HepG2 (cell line): ENCODE data around the gene TMEM134. TPM values are rescaled to one million over a fixed set of nuclear protein-coding genes. Genes with fewer than 3 reads are reported as not detected.

Experiments
- ATAC-seq: fragments of 200-7000 bp; cut with Tn5 transposase; 3 replicates; pipeline ENCODE4 v1.9.1; 2020; ENCODE audit warnings: mild to moderate bottlenecking, moderate library complexity
- BruUV-seq: library from RNA; stranded (reverse); fragments of 400-500 nt; replicated peaks from 2 replicates; lab custom pipeline; 2021; lab: Mats Ljungman, UMichigan
- CTCF ChIA-PET: fragments of 300-600 bp; formaldehyde crosslinking; extraction: SDS; loops from one replicate; lab custom pipeline; 2021; ENCODE audit warnings: low total read pairs, inconsistent platforms, low intra/inter-chr PET ratio; lab: Yijun Ruan, JAX
- POLR2A ChIA-PET: fragments of 350-600 bp; sonication (Branson Sonifier 250); formaldehyde crosslinking; loops from one replicate; lab custom pipeline; 2020; ENCODE audit warnings: antibody characterized with exemption, inconsistent platforms; lab: Yijun Ruan, JAX
- DNase-seq: peaks from one replicate; pipeline ENCODE4 v3.0.0-alpha.2; 2015; ENCODE audit warnings: low spot score
- FAIRE-seq: peaks from 3 replicates; lab custom pipeline; 2011; peaks lifted over from hg19 to GRCh38; lab: Jason Lieb, UNC
- H2AFZ ChIP-seq: one replicate; pipeline ENCODE4 v1.6.1; 2011; ENCODE audit warnings: low read length, inconsistent platforms
- H3K27ac ChIP-seq: fragments of 300-600 bp; 3 replicates; pipeline ENCODE4 v1.8.0; 2011; ENCODE audit warnings: mixed run types, mild to moderate bottlenecking, mixed read lengths, low read length, inconsistent platforms; ENCODE audit not compliant: insufficient read depth; ENCODE audit errors: extremely low read length
- H3K27me3 ChIP-seq, 2 experiments: fragments of 200-600 bp in 1 of 2; 2 replicates in 1 of 2; 3 replicates in 1 of 2; pipeline versions ENCODE4 v1.6.0 to v1.8.0; 2011; ENCODE audit warnings: low read length in 2 of 2, mild to moderate bottlenecking in 2 of 2, moderate library complexity in 2 of 2, inconsistent platforms in 1 of 2; ENCODE audit not compliant: insufficient read depth in 2 of 2, control insufficient read depth in 1 of 2
- H3K36me3 ChIP-seq, 2 experiments: fragments of 200-600 bp in 1 of 2; replicated peaks in 1 of 2; 2 replicates in 1 of 2; 3 replicates in 1 of 2; pipeline versions ENCODE4 v1.5.1 to v1.8.0; 2011; ENCODE audit warnings: low read length in 2 of 2, inconsistent platforms in 1 of 2; ENCODE audit not compliant: insufficient read depth in 2 of 2, control insufficient read depth in 1 of 2
- H3K4me1 ChIP-seq: 2 replicates; pipeline ENCODE4 v1.5.1; 2012; ENCODE audit warnings: low read length, inconsistent platforms; ENCODE audit not compliant: insufficient read depth
- H3K4me2 ChIP-seq: 2 replicates; pipeline ENCODE4 v1.6.0; 2011; ENCODE audit warnings: low read depth, low read length, inconsistent platforms
- H3K4me3 ChIP-seq, 3 experiments: fragments of 200-600 bp in 1 of 3; sonication (generic), shearing (Covaris generic) in 1 of 3; replicated peaks in 1 of 3; 2 replicates each; pipeline ENCODE4 v1.5.1; 2011 to 2016; ENCODE audit warnings: low read length in 3 of 3, inconsistent platforms in 2 of 3, low read depth in 2 of 3, mild to moderate bottlenecking in 2 of 3, control low read depth in 1 of 3, mixed read lengths in 1 of 3; ENCODE audit not compliant: insufficient read depth in 1 of 3
- H3K79me2 ChIP-seq: one replicate; pipeline ENCODE4 v1.6.1; 2011; ENCODE audit warnings: low read length, inconsistent platforms; ENCODE audit not compliant: insufficient read depth
- H3K9ac ChIP-seq: 2 replicates; pipeline ENCODE4 v1.6.0; 2011; ENCODE audit warnings: mild to moderate bottlenecking, low read depth, low read length, inconsistent platforms; ENCODE audit not compliant: insufficient read depth
- H3K9me3 ChIP-seq: 2 replicates; pipeline ENCODE4 v1.5.1; 2012; ENCODE audit warnings: mild to moderate bottlenecking, low read length
- H4K20me1 ChIP-seq: 2 replicates; pipeline ENCODE4 v1.6.0; 2011; ENCODE audit warnings: inconsistent platforms, mild to moderate bottlenecking, low read length, moderate library complexity; ENCODE audit not compliant: insufficient read depth
- DNMT1 ChIP-seq: sonication (generic); formaldehyde crosslinking; IDR thresholded peaks from 2 replicates; pipeline ENCODE4 v1.5.1; 2020; ENCODE audit warnings: mild to moderate bottlenecking, missing genetic modification reagents
- EZH2 ChIP-seq: conservative IDR thresholded peaks from 2 replicates; pipeline ENCODE4 v1.6.1; 2012; ENCODE audit warnings: mild to moderate bottlenecking, low read depth, low read length, moderate library complexity
- FOXP1 ChIP-seq, 2 experiments: fragments of 450-650 bp in 1 of 2; IDR thresholded peaks; 2 replicates each; pipeline ENCODE4 v1.6.1; 2017 to 2018; ENCODE audit warnings: antibody characterized with exemption in 1 of 2
- HNRNPK ChIP-seq: fragments of 200-400 bp; formaldehyde crosslinking; IDR thresholded peaks from 2 replicates; pipeline ENCODE4 v1.6.1; 2018; ENCODE audit warnings: low read length, low read depth, moderate library complexity, mild to moderate bottlenecking; ENCODE audit not compliant: poor library complexity, severe bottlenecking
- MED1 ChIP-seq: sonication (generic); formaldehyde crosslinking; IDR thresholded peaks from 2 replicates; pipeline ENCODE4 v1.4.0; 2020; ENCODE audit warnings: missing genetic modification reagents
- NFE2 ChIP-seq: sonication (generic); formaldehyde crosslinking; IDR thresholded peaks from 2 replicates; pipeline ENCODE4 v1.4.0; 2020; ENCODE audit warnings: missing genetic modification reagents
- PHF8 ChIP-seq: sonication (generic); formaldehyde crosslinking; IDR thresholded peaks from 2 replicates; pipeline ENCODE4 v1.5.0; 2020; ENCODE audit warnings: missing genetic modification reagents
- POLR2A ChIP-seq, 2 experiments: IDR thresholded peaks; 2 replicates each; pipeline ENCODE4 v1.6.1; 2011; ENCODE audit warnings: low read depth in 2 of 2, low read length in 2 of 2, mild to moderate bottlenecking in 1 of 2, moderate library complexity in 1 of 2; ENCODE audit not compliant: insufficient read depth in 1 of 2
- SAFB2 ChIP-seq: sonication (generic); formaldehyde crosslinking; IDR thresholded peaks from 2 replicates; pipeline ENCODE4 v1.5.1; 2020; ENCODE audit warnings: missing genetic modification reagents, low read depth, mild to moderate bottlenecking, borderline replicate concordance
- TMF1 ChIP-seq: sonication (generic); formaldehyde crosslinking; IDR thresholded peaks from 2 replicates; pipeline ENCODE4 v1.8.1; 2022; ENCODE audit warnings: low read depth, missing genetic modification reagents
- ZBTB1 ChIP-seq: sonication (generic); formaldehyde crosslinking; IDR thresholded peaks from 2 replicates; pipeline ENCODE4 v1.4.0; 2020; ENCODE audit warnings: missing genetic modification reagents, borderline replicate concordance
- ZIK1 ChIP-seq: sonication (generic); formaldehyde crosslinking; IDR thresholded peaks from 2 replicates; pipeline ENCODE4 v1.5.0; 2020; ENCODE audit warnings: mild to moderate bottlenecking, low read depth, missing genetic modification reagents, borderline replicate concordance
- ZNF224 ChIP-seq: sonication (generic); formaldehyde crosslinking; IDR thresholded peaks from 2 replicates; pipeline ENCODE4 v1.5.0; 2020; ENCODE audit warnings: mild to moderate bottlenecking, missing genetic modification reagents
- ZNF550 ChIP-seq: sonication (generic); formaldehyde crosslinking; IDR thresholded peaks from 2 replicates; pipeline ENCODE4 v1.4.0; 2020; ENCODE audit warnings: mild to moderate bottlenecking, missing genetic modification reagents, borderline replicate concordance
- ZNF562 ChIP-seq: sonication (generic); formaldehyde crosslinking; IDR thresholded peaks from 2 replicates; pipeline ENCODE4 v1.8.0; 2022; ENCODE audit warnings: missing genetic modification reagents, borderline replicate concordance
- ZNF564 ChIP-seq: sonication (generic); formaldehyde crosslinking; IDR thresholded peaks from 2 replicates; pipeline ENCODE4 v1.8.1; 2023; ENCODE audit warnings: mild to moderate bottlenecking, missing genetic modification reagents
- ZNF572 ChIP-seq: sonication (generic); formaldehyde crosslinking; IDR thresholded peaks from 2 replicates; pipeline ENCODE4 v1.5.1; 2020; ENCODE audit warnings: mild to moderate bottlenecking, missing genetic modification reagents
- ZNF670 ChIP-seq: sonication (generic); formaldehyde crosslinking; IDR thresholded peaks from 2 replicates; pipeline ENCODE4 v1.8.0; 2022; ENCODE audit warnings: mild to moderate bottlenecking, missing genetic modification reagents, borderline replicate concordance
- ZNF720 ChIP-seq: sonication (generic); formaldehyde crosslinking; IDR thresholded peaks from 2 replicates; pipeline ENCODE4 v1.4.0; 2020; ENCODE audit warnings: missing genetic modification reagents
- WGBS: methylation state at CpG from one replicate; pipeline ENCODE4 v1.1.6; 2017; ENCODE audit warnings: low lambda C conversion rate; 5-methylcytosine and 5-hydroxymethylcytosine counted together
- in situ Hi-C: cut with HindIII; loops from 2 replicates; pipeline ENCODE4 v1.10.0; 2017; ENCODE audit warnings: low pct_unique_long_range_greater_than_20kb; ENCODE audit not compliant: extremely low pct_ligation_motif_present
- intact Hi-C: fragments of 100-400 bp; cut with micrococcal nuclease; formaldehyde crosslinking; loops from one replicate; pipeline ENCODE4 v1.10.0; 2022; ENCODE audit not compliant: unreplicated experiment
- polyA plus RNA-seq, 8 experiments: library from polyadenylated mRNA; depleted of rRNA in 3 of 8; stranded (reverse) in 7 of 8; unstranded in 1 of 8; fragments of >200 nt; fragmentation: Illumina TruSeq in 4 of 8; extraction: Trizol in 4 of 8; gene quantifications; 2 replicates each; pipeline versions ENCODE4 v1.2.1 to v1.2.3, GENCODE V29; 2011 to 2016; ENCODE audit warnings: low read depth in 4 of 8, missing spikeins in 1 of 8, mixed read lengths in 1 of 8; ENCODE audit not compliant: insufficient read depth in 1 of 8
- total RNA-seq, 5 experiments: library from RNA; depleted of rRNA; stranded (reverse); fragments of >200 nt; fragmentation: Illumina TruSeq; extraction: Trizol; gene quantifications; 2 replicates each; pipeline ENCODE4 v1.2.3, GENCODE V29; 2016; ENCODE audit warnings: low read depth in 1 of 5
- TF ChIP-seq, protein P1 (sequence below): sonication (generic); formaldehyde crosslinking; IDR thresholded peaks from 2 replicates; pipeline ENCODE4 v1.8.0; 2022; ENCODE audit warnings: missing genetic modification reagents, low read depth, mild to moderate bottlenecking, borderline replicate concordance
- TF ChIP-seq, protein P2 (sequence below): sonication (generic); formaldehyde crosslinking; IDR thresholded peaks from 2 replicates; pipeline ENCODE4 v1.9.0; 2021; ENCODE audit warnings: missing genetic modification reagents, mild to moderate bottlenecking, borderline replicate concordance

The TMEM134 gene
- total and polyA plus RNA-seq, 2 of the 13 experiments (the other 11 are each of a cell fraction or from before 2014, with no cell fraction given): 6.9 to 26.9 TPM

DNA sequence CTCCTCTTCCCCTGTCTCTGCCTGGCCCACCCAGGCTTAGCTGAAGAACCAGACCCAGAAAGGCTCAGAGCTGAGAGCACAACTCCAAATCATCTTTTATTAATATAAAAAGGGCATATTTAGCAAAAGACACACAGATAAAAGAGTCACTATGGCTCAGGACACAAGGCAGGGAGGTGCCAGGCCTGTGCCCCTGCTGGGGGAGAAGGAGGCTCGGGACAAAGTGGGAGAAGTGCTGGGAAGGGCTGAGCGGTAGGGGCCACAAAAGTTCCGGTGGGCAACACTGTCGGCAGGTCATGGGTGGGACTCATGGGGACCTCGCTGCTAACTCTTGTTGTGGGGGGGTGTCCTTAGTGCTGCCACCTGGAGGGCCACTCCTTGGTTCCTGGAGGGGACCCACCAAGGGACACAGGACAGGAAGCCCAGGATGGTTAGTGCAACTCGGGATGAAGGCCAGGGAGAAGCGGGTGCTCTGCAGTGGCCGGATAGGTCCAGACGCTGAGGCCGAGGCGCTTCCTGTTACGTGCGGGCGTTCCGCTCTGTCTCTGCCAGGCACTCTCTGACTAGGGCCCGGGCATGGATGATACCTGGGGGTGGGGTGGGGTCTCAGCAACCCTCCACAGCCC lies 37.5 kb upstream of the TMEM134 start (continued):
- TF ChIP-seq, protein P1, sequence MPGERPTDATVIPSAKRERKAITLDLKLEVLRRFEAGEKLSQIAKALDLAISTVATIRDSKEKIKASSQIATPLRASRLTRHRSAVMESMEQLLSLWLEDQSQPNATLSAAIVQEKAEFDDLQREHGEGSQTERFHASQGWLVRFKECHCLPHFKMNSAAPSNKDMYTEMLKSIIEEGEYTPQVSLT (CRISPR knock-in tag): no peak
- TF ChIP-seq ZNF550 (no peak), ZNF564 (no peak), ZNF720 (CRISPR knock-in tag) (no peak)
- TF ChIP-seq, protein P2, sequence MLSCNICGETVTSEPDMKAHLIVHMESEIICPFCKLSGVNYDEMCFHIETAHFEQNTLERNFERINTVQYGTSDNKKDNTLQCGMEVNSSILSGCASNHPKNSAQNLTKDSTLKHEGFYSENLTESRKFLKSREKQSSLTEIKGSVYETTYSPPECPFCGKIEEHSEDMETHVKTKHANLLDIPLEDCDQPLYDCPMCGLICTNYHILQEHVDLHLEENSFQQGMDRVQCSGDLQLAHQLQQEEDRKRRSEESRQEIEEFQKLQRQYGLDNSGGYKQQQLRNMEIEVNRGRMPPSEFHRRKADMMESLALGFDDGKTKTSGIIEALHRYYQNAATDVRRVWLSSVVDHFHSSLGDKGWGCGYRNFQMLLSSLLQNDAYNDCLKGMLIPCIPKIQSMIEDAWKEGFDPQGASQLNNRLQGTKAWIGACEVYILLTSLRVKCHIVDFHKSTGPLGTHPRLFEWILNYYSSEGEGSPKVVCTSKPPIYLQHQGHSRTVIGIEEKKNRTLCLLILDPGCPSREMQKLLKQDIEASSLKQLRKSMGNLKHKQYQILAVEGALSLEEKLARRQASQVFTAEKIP (CRISPR knock-in tag): no peak
- TF ChIP-seq, all 625 proteins: peak for 6

DNA sequence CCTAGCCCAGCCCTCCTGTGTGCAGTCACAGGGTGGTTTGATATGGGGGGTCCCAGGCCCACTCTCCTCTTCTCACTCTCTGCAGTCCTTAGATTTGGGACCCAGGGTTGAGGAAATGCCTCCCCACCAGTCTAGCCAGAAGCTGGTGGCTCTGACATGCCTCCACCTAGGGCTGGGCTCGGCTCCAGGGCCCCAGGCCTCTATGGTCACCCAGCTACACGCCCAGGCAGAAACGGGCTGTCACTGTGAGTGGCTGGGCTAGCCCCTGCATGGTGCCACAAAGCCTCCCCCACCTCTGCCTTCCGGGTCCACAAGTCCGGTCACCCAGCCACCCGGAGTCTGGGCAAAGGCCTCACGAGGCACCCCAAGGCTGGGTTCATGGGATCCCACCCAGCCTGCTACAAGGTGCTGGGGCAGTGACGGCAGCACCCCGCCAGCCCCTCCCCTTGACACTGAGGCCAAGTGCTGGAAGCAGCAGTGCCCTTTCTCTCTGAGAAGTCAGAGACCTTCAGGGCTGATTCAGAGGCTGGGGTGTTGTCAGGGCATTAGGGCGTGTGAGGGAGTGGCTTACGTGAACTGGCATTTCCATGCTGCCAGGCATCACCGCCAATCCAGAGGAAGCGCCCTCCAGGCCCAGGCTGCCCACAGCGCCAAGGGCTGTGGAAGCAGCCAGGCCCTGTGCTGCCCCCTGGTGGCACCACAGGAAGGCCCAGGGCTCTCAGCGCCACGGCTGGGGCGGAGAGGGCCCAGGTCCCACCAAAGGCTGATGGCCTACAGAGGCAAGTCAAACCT lies 36.8 kb upstream of the TMEM134 start:
- H3K27me3 ChIP-seq: no peaks in the 10 kb centered on the region
- H3K79me2 ChIP-seq: peaks cover 10% of the 10 kb centered on the region
- ATAC-seq (peak; percentile 69), DNase-seq (peak; percentile 80), FAIRE-seq (peak; percentile 64)
- no peaks in the 10 kb centered on the region for H3K9me3 ChIP-seq
- POLR2A ChIA-PET: interaction anchor here (0.9 to 1.3 kb wide), 4 partner anchors 15 to 151 kb away, joined by 3 to 6 read pairs (median 4); partner anchors contain the start of genes AIP and PPP1CA
- WGBS: 6% methylated on average over 9 of the region's 17 CpGs
- peak overlapping the region; percentile 54 to 91 (median 82); a peak in 5 of 6 replicates for H3K4me3 ChIP-seq
- in situ Hi-C loops: loop anchor here (5.0 kb wide), 1 partner anchor 104 kb away; the partner anchor contains the start of genes PPP1CA and TBC1D10C
- intact Hi-C loops: loop anchor here (1.0 kb wide), 1 partner anchor 116 kb away; no protein-coding TSS in a partner anchor
- peak overlapping the region; percentile 95 for H3K4me2 ChIP-seq
- no TSS peak for BruUV-seq
- H3K27ac ChIP-seq: peak overlapping the region; percentile 65
- H2AFZ ChIP-seq: no peak overlapping the region
- no peaks in the 10 kb centered on the region for H4K20me1 ChIP-seq
- CTCF ChIA-PET: interaction anchor here (0.7 to 2.2 kb wide), 4 partner anchors 104 to 155 kb away, joined by 3 to 18 read pairs (median 4); partner anchors contain the start of gene PPP1CA
- H3K9ac ChIP-seq: peak overlapping the region; percentile 48
- H3K36me3 ChIP-seq: no peaks in the 10 kb centered on the region
- peaks cover 50% of the 10 kb centered on the region for H3K4me1 ChIP-seq
- TF ChIP-seq EZH2 (no peak), POLR2A (IDR thresholded peaks at IDR 0.05; ENCODE audit: insufficient read depth in 1 of 2, low read depth in 2 of 2, low read length in 2 of 2) (no peak), DNMT1 (no peak), HNRNPK (no peak), ZNF572 (CRISPR knock-in tag) (0 out of 2 replicates have a peak, but pooled peaks have one; percentile 58), ZIK1 (CRISPR knock-in tag) (no peak), ZNF670 (no peak), ZNF562 (CRISPR knock-in tag) (no peak), PHF8 (peak; percentile 53), FOXP1 (IDR thresholded peaks at IDR 0.05) (no peak), FOXP1 (CRISPR knock-in tag; IDR thresholded peaks at IDR 0.05) (no peak), MED1 (CRISPR knock-in tag) (peak; percentile 53), NFE2 (CRISPR knock-in tag) (no peak), ZNF224 (CRISPR knock-in tag) (no peak), SAFB2 (CRISPR knock-in tag) (no peak), ZBTB1 (CRISPR knock-in tag) (no peak), TMF1 (CRISPR knock-in tag) (no peak)
